IPS-18c (cell line): ENCODE results near the gene AP1G1.
"Not testable (repeated sequence)": the region's sequence is repeated elsewhere in the genome, so short reads cannot be mapped to it uniquely, and the experiment has no call there.

Experiments
- H3K4me3 ChIP-seq: 2 replicates; pipeline ENCODE4 v1.7.0; 2013; ENCODE audit warnings: low read depth, mild to moderate bottlenecking, low read length, moderate library complexity; ENCODE audit not compliant: insufficient read depth
- H3K9me3 ChIP-seq: one replicate; pipeline ENCODE4 v1.6.1; 2013; ENCODE audit warnings: mild to moderate bottlenecking, low read length, moderate library complexity; ENCODE audit not compliant: control insufficient read depth, insufficient read depth

AP1G1 gene

GRCh38 chr16:71830359-71830758 lies 21.7 kb upstream of the AP1G1 start:
- H3K4me3 ChIP-seq, result no peak overlapping the region

GRCh38 chr16:71826533-71827017 lies 17.9 kb upstream of the AP1G1 start:
- Histone ChIP-seq H3K4me3 (no peak overlapping the region), H3K9me3 (no peaks in the 10 kb centered on the region)

More at GRCh38 chr16:71830359-71830758, 21.7 kb upstream of the AP1G1 start:
- H3K9me3 ChIP-seq, result no peaks in the 10 kb centered on the region

GRCh38 chr16:71817155-71817500 lies 8.5 kb upstream of the AP1G1 start:
- H3K4me3 ChIP-seq, H3K9me3 ChIP-seq: not testable (repeated sequence)

- Histone ChIP-seq H3K9me3 (no peaks in the 10 kb centered on the region), H3K4me3 (no peak overlapping the region)
Observed at GRCh38 chr16:71811261-71811803, 2.7 kb upstream of the AP1G1 start.

DNA sequence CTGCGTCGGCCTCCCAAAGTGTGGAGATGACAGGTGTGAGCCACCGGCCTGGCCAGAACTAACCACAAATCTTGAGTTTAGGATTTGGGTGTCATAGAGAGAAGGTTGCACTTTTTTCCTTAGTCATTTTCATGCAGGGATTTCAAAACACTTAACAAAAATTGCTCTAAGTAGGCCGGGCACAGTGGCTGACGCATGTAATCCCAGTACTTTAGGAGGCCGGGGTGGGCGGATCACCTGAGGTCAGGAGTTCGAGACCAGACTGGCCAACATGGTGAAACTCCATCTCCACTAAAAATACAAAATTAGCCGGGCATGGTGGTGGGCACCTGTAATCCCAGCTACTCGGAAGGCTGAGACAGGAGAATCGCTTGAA lies 1.5 kb upstream of the AP1G1 start:
- not testable (repeated sequence) for H3K9me3 ChIP-seq, H3K4me3 ChIP-seq

- Histone ChIP-seq H3K9me3 (no peaks in the 10 kb centered on the region), H3K4me3 (peak overlapping the region; percentile 99)
Observed at GRCh38 chr16:71807905-71808592, 585 bp downstream of the AP1G1 start.

DNA sequence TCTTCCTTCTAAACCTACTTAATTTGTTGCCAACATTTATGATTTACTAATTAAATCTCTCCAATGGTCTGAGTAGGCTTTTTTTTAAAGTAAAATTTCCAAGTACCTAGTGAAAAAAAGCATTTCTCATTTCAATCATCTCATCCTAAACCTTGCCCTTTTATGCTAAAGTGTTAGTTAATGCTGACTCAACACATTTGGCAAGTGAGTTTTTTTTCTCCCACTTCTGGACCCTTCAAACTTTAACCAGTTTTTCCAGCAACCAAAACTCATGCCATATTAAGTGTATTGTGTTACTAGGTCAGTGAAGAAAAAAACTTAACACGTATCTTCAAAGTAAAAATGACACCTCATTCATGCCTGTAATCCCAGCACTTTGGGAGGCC lies 5.3 kb downstream of the AP1G1 start:
- Histone ChIP-seq H3K9me3 (no peaks in the 10 kb centered on the region), H3K4me3 (no peak overlapping the region)

GRCh38 chr16:71796501-71797097 lies 12.0 kb downstream of the AP1G1 start:
- Histone ChIP-seq H3K4me3 (no peak overlapping the region), H3K9me3 (no peaks in the 10 kb centered on the region)

DNA sequence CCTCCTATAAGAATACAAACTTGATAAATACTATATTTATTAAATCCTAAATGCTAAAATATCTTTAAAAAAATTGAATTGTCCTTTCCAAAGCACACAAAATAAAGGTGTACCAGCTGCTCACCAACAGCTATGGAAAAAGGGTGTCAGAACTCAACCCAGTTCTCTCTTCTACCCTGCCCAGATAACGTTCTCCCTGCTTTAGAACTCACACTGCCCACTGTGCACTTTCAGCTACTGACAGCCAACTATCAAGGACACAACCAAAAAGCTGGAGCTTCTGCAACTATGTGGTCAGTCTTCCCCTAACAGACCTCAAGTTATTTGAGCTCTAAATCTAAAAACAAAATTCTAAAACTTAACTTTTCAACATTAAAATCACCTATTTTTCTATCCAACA lies 13.7 kb downstream of the AP1G1 start:
- H3K9me3 ChIP-seq, result no peaks in the 10 kb centered on the region

GRCh38 chr16:71794018-71794417 lies 14.6 kb downstream of the AP1G1 start:
- H3K9me3 ChIP-seq, result no peaks in the 10 kb centered on the region

More for the DNA sequence above, 13.7 kb downstream of the AP1G1 start:
- H3K4me3 ChIP-seq, result no peak overlapping the region

GRCh38 chr16:71792176-71792575 lies 16.5 kb downstream of the AP1G1 start:
- H3K9me3 ChIP-seq, result no peaks in the 10 kb centered on the region
- no peak overlapping the region for H3K4me3 ChIP-seq

More at GRCh38 chr16:71794018-71794417, 14.6 kb downstream of the AP1G1 start:
- H3K4me3 ChIP-seq, result no peak overlapping the region

DNA sequence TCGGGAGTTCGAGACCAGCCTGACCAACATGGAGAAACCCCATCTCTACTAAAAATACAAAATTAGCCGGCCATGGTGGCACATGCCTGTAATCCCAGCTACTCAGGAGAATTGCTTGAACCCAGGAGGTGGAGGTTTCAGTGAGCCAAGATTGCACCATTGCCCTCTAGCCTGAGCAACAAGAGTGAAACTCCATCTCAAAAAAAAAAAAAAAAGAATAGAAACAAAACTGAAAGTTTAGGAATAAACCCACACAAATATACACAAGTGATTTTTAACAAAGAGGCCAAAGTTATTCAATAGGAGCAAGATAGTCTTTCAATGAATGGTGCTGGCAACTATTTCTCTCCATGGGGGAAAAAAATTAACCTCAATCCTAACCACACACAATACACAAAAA lies 18.3 kb downstream of the AP1G1 start:
- H3K4me3 ChIP-seq, H3K9me3 ChIP-seq: not testable (repeated sequence)

DNA sequence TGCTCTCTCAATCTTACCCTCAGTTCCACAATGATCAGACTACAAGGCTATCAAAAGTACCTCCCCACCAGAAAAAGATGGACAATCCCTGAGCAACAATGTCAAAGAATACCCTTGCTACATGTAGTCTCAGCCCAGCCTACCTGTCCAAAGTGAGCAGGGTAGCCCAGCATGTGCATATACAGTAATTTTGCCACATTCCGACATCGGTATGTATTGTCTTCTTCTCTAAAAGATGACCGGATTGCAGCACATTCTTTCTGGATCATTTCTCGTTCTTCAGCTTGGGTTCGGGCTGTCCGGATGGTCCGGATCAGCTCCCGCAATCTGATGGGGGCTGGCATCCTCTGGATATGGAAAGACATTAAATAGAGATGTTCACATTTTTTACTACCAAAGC lies 19.5 kb downstream of the AP1G1 start:
- H3K9me3 ChIP-seq, result no peaks in the 10 kb centered on the region
- H3K4me3 ChIP-seq, result no peak overlapping the region

DNA sequence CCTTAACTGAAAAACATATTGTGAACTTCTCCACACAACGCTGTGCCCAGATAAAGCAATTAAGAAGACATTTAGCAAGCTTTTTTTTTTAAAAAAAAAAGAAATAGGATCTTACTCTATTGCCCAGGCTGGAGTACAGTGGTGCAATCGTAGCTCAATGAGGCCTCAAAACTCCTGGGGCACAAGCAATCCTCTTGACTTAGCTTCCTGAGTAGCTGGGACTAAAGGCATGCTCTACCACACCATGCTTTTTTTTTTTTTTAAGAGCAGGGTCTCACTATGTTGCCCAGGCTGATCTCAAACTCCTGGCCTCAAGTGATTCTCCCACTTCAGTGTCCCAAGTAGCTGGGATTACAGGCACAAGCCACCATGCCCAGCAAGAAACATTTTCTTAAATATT lies 20.1 kb downstream of the AP1G1 start:
- H3K4me3 ChIP-seq, result no peak overlapping the region

GRCh38 chr16:71785143-71785542 lies 23.5 kb downstream of the AP1G1 start:
- H3K4me3 ChIP-seq, H3K9me3 ChIP-seq: not testable (repeated sequence)

More for the DNA sequence above, 20.1 kb downstream of the AP1G1 start:
- no peaks in the 10 kb centered on the region for H3K9me3 ChIP-seq

DNA sequence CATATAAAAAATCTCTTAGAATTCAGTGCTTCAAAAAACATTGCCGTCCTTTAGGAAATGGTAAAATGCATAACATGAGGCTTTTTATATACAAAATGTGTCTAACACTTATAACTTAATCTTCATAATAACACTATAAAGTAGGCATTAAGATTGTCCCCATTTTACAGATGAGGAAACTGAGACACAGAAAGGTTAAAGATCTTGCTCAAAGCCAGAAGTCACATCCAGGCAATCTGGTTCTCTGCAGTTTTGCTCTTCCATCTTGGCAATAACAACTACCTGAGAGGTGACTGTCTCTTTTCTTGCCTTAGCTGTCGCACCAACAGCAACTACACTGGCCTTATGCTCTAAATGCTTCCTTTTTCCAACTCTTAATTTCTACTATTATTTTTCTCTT lies 24.5 kb downstream of the AP1G1 start:
- Histone ChIP-seq H3K4me3 (no peak overlapping the region), H3K9me3 (no peaks in the 10 kb centered on the region)

DNA sequence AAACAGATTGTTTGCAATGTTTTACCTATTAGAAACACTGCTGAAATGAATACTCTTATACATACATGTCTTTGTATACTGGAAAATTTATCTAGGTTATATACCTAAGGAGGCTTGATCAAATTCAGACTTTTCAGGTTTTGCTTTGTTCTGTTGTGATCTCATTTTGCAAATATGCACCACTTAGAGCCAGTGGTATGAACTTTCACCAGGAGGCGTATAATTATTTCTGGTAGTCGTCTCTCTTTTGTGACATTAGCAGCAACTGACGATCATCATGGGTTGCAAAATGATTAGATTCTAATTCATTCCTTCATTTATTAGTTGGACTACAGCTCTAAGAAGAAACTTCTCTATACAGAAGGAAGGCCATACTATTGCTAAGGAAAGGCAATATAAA lies 26.9 kb downstream of the AP1G1 start:
- Histone ChIP-seq H3K9me3 (peaks cover 2% of the 10 kb centered on the region), H3K4me3 (no peak overlapping the region)

DNA sequence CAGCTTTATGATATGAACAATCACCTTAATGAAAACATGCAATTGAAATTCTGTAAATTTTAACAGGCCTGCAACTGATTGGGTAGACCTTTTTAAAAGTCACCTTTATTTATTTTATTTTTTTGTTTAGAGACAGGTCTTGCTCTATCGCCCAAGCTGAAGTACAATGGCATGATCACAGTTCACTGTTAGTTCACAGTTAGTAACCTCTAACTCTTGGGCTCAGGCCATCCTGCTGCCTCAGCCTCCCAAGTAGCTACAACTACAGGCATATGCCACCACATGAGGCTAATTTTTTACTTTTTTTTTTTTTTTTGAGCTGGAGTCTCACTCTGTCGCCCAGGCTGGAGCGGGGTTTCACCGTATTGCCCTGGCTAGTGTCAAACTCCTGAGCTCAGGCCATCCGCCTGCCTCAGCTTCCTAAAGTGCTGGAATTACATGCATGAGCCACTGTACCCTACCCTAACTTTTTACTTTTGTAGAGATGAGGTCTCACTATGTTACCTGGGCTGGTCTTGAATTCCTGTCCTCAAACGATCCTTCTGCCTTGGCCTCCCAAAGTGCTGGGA lies 28.0 kb downstream of the AP1G1 start:
- no peak overlapping the region for H3K4me3 ChIP-seq

More for the DNA sequence above, 28.0 kb downstream of the AP1G1 start:
- peaks cover 2% of the 10 kb centered on the region for H3K9me3 ChIP-seq
